ENCODE results near the gene GREM2.

Gene GREM2

GRCh38 chr1:240611619-240612480 lies at the start of gene GREM2:
TSS of gene GREM2 (minus strand) at chr1:240612155. CDS start at chr1:240493475, 118,680 bp downstream.
- peak; percentile 11 for DNase-seq (ENCODE audit: low spot score)

DNA sequence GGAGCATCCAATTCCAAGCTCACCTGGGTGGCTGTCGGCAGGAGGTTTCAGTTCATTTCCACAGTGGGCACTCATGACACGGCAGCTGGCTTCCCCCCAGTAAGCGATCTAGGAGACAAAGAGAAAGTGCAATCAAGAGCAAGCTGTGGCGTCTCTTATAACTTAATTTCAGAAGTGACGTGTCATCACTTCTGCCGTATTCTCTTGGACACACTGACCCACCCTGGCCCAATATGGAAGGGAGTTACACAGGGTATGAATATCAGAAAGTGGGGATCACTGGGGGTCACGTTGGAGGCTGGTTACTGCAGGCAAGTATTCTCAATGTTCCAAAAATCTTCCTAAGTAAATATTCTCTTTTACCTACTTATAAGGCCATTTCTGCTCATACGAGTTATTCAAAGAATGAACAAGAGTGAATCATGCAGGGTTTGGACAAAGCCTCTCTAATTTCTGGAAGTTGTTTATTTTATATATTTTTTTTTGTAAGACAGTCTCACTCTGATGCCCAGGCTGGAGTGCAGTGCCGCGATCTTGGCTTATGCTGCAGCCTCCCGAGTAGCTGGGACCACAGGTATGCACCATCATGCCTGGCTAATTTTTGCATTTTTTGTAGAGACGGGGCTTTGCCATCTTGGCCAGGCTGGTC lies 46.5 kb upstream of the GREM2 start:
- no peak for DNase-seq (ENCODE audit: low spot score)

- no peak for DNase-seq (ENCODE audit: low spot score)
Observed at GRCh38 chr1:240656531-240656930, 44.6 kb upstream of the GREM2 start.

GRCh38 chr1:240652961-240653409 lies 41.0 kb upstream of the GREM2 start:
- no peak for DNase-seq (ENCODE audit: low spot score)

- DNase-seq (ENCODE audit: low spot score), result no peak
Observed at GRCh38 chr1:240652549-240652948, 40.6 kb upstream of the GREM2 start.

DNA sequence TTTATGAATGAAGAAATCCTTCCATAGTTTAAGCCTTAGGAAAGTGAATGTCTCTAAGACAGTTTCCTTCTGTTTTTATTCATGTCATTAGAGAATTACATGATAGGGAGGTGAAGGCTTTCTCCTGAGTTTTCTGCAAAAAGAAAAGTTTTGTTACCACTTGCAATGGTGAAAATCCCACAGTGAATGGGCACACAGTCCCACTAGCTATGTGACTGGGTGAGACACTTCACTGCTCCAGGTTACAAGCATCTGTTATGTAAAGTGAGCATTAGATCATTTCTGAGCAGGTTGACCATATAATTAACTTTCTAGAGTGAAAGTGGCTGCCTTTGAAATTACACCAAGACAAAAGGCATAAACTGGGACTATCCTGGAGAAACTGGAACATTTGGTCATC lies 38.9 kb upstream of the GREM2 start:
- no peak for DNase-seq (ENCODE audit: low spot score)

DNA sequence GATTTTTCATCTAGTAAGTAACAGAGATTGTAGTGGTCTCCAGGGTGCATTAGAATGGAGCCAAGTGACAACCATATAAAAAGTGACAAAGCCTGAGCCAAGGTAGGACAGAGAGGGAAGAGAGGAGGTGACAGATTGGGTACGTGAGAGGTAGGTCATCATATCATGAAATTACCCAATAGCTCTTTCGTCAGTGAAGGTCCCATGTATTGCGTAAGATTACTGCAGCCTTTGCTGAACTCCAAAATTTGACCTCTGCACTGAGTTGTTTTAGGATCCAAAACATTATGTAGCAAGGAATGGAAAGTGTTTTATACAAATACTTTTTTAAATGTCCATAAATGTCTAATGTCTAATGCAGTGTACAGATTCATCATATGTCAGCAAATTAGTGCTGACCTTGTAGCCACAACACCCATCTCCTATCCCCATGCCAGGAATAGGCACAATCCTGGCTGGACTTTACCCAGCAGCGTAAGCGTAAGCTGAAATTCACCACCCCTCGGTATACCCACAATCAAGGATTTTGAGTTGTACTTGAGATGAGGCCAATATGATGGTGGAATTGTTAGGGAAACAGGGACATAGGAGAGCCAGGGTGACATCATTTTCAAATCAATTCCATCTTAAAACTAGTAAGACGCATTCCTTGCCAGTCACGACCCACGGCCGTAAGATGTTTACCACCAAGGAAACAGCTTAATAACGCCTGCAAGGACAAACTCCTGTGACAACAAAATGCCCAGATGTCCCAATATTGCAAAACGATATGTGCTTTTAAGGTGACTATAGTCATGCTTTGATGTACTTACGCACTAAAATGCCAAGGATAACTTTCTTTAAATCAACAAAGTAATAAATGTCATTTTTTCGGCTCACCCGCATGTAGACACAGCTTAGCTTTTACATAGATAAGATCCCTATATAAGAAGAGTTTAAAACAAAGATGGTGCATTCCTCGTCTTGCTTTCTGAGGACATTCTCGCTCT lies 38.1 kb upstream of the GREM2 start:
- DNase-seq (ENCODE audit: low spot score), result no peak

GRCh38 chr1:240646571-240647240 lies 34.8 kb upstream of the GREM2 start:
- DNase-seq (ENCODE audit: low spot score), result no peak

GRCh38 chr1:240644732-240645131 lies 32.8 kb upstream of the GREM2 start:
- DNase-seq (ENCODE audit: low spot score), result no peak

- DNase-seq (ENCODE audit: low spot score), result no peak
Observed at GRCh38 chr1:240635466-240636256, 23.7 kb upstream of the GREM2 start.

DNA sequence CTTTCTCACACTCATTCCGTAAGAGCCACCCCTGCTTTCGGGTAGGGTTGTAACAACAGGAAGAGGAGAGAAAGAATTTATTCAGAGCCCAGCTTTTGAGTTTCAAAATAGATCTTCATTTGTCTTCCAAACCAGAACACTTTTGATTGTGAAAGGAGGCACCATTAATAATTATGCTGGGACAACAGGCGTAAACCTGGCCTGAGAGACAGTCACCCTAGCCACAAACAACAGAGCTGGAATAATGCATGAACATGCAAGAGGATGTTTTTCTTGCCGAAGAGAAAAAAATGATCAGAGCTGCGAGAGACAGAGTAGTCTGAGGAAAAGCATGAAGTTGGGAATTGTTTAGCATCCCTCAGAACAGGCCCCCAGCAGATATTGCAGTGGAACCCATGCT lies 18.5 kb upstream of the GREM2 start:
- DNase-seq (ENCODE audit: low spot score), result no peak

DNA sequence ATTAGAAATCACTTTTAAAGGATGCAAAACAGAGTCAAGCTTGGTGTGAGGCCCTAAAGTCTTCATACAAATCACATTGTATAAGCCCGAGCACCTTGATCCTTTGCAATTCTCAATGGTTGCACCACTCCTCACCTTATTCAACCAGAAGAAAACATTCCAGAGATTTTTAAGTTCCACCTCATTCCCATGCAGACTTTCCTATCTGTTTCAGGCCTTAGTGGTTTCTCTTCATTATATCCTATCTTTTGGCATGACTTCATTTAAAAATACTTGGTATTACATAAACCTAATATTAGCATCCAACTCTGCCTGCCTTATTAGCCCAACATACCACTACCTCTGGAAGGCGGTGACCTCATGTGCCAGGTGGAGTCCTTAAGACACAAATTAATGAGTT lies 9.3 kb upstream of the GREM2 start:
- no peak for DNase-seq (ENCODE audit: low spot score)

DNA sequence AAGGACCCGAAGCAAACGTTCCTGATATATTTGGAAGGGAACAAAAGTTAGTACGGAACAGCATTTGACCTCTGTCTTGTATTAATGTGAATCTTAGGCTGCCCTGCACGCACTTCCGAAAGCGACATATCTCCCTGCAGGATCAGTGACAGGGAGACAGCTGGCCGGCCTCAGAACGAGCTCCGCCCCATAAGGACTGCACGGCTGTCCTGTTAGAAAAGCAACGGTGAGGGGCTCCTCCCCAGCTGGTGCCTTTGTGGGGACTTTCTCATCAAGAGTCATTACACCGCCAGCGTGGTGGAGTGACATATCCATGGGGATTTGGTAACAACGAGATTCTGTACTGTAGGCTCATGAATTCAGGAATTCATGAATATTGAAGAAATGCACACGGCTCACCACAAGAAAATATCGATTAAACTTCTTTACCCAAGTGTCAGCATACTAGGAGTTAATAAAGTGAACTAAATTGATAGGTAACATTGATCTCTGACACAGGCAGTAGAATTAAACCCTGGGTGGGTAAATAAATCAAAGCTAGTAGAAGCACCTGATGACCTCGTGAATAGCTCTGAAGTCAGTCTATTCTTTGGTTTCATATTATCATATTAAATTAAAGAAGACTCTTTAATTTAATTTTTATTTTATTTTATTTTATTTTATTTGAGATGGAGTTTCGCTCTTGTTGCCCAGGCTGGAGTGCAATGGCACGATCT lies 8.1 kb upstream of the GREM2 start:
- DNase-seq (ENCODE audit: low spot score), result no peak

GRCh38 chr1:240619357-240619756 lies 7.4 kb upstream of the GREM2 start:
- no peak for DNase-seq (ENCODE audit: low spot score)

GRCh38 chr1:240618946-240619345 lies 7.0 kb upstream of the GREM2 start:
- DNase-seq (ENCODE audit: low spot score), result no peak

- no peak for DNase-seq (ENCODE audit: low spot score)
Observed at GRCh38 chr1:240616018-240616417, 4.1 kb upstream of the GREM2 start.

- no peak for DNase-seq (ENCODE audit: low spot score)
Observed at GRCh38 chr1:240613356-240614142, 1.6 kb upstream of the GREM2 start.

DNA sequence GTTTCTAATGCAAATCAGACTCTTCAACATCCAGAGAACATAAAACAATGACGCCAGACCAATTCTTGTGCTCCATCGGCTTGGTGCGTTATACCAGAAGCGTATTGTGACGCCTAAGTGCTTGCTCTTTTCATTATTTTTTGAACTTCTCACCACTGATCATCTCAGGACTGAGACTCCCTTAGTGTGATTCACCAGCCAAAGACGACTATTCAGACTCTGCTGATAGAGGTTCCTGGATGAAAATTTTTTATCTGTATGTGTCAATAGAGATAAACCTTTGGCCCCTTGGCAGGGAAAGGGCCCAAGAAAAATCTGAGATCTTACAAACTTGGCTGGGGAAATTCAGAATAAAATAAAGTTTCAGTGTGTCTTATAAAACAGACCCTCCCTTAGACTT lies 856 bp upstream of the GREM2 start:
- no peak for DNase-seq (ENCODE audit: low spot score)

GRCh38 chr1:240611228-240611618 lies 732 bp downstream of the GREM2 start:
- no peak for DNase-seq (ENCODE audit: low spot score)
